Cardiac fibroblast (primary cell): Measurements from ENCODE around the gene SLC6A11.

ENCODE experiments used
- DNase-seq, 2 donors: peaks; one replicate each; pipeline versions ENCODE4 v3.0.0 to v3.0.0-alpha.2; 2010; ENCODE audit warnings: low read depth in 2 of 2
- H3K4me3 ChIP-seq, 2 donors: replicated peaks in 1 of 2; 1 replicate in 1 of 2; 2 replicates in 1 of 2; pipeline ENCODE4 v1.5.1; 2011; ENCODE audit warnings: low read depth in 2 of 2, low read length in 2 of 2, mild to moderate bottlenecking in 2 of 2, moderate library complexity in 1 of 2
- TF ChIP-seq, protein P1 (sequence below): IDR thresholded peaks from one replicate; pipeline ENCODE4 v1.5.1; 2011; ENCODE audit warnings: low read depth, mild to moderate bottlenecking, low read length, inconsistent platforms

Gene SLC6A11

DNA sequence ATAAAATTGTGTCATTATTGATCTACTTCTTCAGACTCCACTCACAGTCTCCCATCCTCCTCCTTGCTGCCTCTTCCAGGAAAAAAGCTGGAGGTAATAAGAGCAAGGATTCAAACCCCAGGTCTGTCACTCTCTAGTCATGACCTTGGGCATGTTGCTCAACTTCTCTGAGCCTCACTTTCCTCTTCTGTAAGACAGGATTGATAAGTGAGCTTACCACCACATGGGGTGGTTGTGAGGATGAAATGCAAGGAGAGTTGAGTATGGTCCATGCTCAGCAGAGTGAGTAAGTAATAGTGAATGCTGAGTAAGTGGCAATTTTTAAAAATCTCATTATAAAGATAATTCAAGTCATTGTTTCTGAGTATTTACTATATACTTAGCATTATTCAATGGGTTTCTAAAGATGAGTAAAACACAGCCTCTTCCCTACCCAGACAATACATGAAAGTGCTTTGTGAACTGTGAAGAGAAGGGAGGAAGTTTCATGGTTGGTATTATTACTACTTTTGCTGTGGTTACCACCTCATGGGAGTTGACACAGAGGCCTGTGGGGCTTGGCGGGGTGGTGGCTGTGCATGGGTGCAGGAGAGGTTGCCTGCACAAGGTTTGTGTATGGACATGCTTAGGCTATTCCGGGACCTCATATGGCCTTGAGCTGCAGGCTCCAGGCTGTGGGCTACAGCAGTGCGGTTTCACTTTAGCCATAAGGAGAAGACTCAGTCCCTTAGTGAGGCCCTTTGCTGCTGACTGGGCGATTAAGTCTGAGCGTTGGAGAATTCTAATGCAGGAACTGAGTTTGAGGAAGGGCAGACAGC lies 30.0 kb downstream of the SLC6A11 start:
- no peak for DNase-seq
- H3K4me3 ChIP-seq = no peak overlapping the region
- TF ChIP-seq, protein P1, sequence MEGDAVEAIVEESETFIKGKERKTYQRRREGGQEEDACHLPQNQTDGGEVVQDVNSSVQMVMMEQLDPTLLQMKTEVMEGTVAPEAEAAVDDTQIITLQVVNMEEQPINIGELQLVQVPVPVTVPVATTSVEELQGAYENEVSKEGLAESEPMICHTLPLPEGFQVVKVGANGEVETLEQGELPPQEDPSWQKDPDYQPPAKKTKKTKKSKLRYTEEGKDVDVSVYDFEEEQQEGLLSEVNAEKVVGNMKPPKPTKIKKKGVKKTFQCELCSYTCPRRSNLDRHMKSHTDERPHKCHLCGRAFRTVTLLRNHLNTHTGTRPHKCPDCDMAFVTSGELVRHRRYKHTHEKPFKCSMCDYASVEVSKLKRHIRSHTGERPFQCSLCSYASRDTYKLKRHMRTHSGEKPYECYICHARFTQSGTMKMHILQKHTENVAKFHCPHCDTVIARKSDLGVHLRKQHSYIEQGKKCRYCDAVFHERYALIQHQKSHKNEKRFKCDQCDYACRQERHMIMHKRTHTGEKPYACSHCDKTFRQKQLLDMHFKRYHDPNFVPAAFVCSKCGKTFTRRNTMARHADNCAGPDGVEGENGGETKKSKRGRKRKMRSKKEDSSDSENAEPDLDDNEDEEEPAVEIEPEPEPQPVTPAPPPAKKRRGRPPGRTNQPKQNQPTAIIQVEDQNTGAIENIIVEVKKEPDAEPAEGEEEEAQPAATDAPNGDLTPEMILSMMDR = no peak

DNA sequence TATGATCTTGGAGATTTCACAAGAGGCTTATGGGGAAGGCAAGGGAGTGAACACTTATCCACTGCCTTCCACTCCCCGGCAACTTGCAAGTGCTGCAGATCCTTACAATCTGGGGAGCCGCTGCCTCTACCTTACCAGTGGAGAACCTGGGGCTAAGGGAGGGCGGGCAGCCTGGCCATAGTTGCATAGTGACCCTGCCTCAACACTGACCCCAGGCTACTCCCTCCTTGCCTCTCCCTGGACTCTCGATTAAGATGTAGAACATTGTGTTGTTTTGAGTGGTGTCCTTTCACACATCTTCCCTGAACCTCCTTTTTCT lies 30.6 kb downstream of the SLC6A11 start:
- H3K4me3 ChIP-seq = no peak overlapping the region
- TF ChIP-seq, protein P1 = no peak
- no peak for DNase-seq

GRCh38 chr3:10848261-10848660 lies 32.2 kb downstream of the SLC6A11 start:
- TF ChIP-seq, protein P1 = no peak
- DNase-seq = no peak
- no peak overlapping the region for H3K4me3 ChIP-seq

DNA sequence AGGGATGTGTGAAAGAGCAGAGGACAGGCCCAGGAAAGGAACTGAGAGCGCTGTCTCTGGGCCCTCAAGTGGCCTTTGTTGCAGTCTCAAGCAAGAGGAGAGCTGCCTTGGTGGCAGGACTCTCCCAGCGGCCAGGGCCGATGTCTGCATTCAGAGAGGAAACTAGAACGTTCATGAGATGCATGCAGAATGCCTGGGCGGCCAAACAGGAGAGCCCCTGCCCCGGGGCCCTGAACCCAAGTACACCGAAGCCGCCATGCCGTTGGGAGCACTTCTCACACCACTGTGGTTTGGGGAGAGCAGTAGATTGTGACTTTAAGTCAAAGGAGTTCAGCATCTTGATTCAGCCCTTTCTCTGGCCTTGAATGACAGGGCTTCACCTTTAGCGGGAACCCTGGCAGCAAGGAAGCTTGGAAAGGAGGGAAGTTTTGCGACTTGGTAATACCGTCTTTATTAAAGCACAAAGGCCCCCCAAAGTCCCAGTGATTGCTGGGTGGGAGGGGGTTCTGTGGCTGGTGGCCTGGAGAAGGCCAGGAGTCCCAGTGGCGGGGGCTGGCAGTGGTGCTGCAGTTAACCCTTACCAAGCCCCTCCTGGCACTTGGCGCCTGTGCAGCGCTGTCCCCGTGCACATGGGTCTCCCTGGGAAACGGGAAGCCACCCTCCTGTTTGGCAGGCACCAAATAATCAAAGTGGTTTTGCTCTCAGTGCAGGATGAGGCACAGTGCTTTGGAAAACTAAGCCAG lies 36.2 kb downstream of the SLC6A11 start:
- H3K4me3 ChIP-seq = no peak overlapping the region
- TF ChIP-seq, protein P1 = no peak

GRCh38 chr3:10855083-10855870 lies 39.2 kb downstream of the SLC6A11 start:
- no peak for DNase-seq
- TF ChIP-seq, protein P1 = no peak

More for the DNA sequence above, 36.2 kb downstream of the SLC6A11 start:
- no peak for DNase-seq

GRCh38 chr3:10855871-10856662 lies 40.0 kb downstream of the SLC6A11 start:
- TF ChIP-seq, protein P1 = peak; percentile 41

More at GRCh38 chr3:10855083-10855870, 39.2 kb downstream of the SLC6A11 start:
- H3K4me3 ChIP-seq = no peak overlapping the region

More at GRCh38 chr3:10855871-10856662, 40.0 kb downstream of the SLC6A11 start:
- H3K4me3 ChIP-seq = no peak overlapping the region
- DNase-seq = peak in 1 of 2 donors; percentile 1
